H1 (cell line): ENCODE measurements around the gene TBX4.
"Not testable (repeated sequence)": the region's sequence is repeated elsewhere in the genome, so short reads cannot be mapped to it uniquely, and the experiment has no call there.

ENCODE experiments used
- CBX5 ChIP-seq: fragments of 300-800, 300-1000 bp; sonication (generic); IDR thresholded peaks from 2 replicates; pipeline ENCODE4 v1.7.1; 2016; ENCODE audit warnings: antibody characterized with exemption, low read length, low read depth
- CEBPB ChIP-seq: IDR thresholded peaks from 2 replicates; pipeline ENCODE4 v1.6.1; 2012; ENCODE audit warnings: low read depth, low read length
- CREB1 ChIP-seq: IDR thresholded peaks from 2 replicates; pipeline ENCODE4 v1.6.1; 2012; ENCODE audit warnings: inconsistent platforms
- EZH2 ChIP-seq: fragments of 200-600 bp; sonication (generic); IDR thresholded peaks from 2 replicates; pipeline ENCODE4 v1.7.1; 2012; ENCODE audit warnings: low read depth, mild to moderate bottlenecking, moderate library complexity, low read length, inconsistent platforms; ENCODE audit not compliant: severe bottlenecking
- MAFK ChIP-seq: IDR thresholded peaks from 2 replicates; pipeline ENCODE4 v1.6.1; 2012; ENCODE audit warnings: low read depth, mild to moderate bottlenecking, improper control_type of control experiment, low read length
- POLR2A ChIP-seq, 2 experiments: IDR thresholded peaks; 1 replicate in 1 of 2; 2 replicates in 1 of 2; pipeline ENCODE4 v1.6.1; 2011; ENCODE audit warnings: low read depth in 2 of 2, low read length in 2 of 2, mild to moderate bottlenecking in 2 of 2; ENCODE audit errors: control extremely low read depth in 1 of 2
- RFX5 ChIP-seq: IDR thresholded peaks from 2 replicates; pipeline ENCODE4 v1.6.1; 2011; ENCODE audit warnings: low read depth, low read length, improper control_type of control experiment, borderline replicate concordance
- SIRT6 ChIP-seq: IDR thresholded peaks from one replicate; pipeline ENCODE4 v1.7.1; 2012; ENCODE audit warnings: low read length, inconsistent platforms
- SUZ12 ChIP-seq: fragments of 200-600 bp; sonication (generic); IDR thresholded peaks from 2 replicates; pipeline ENCODE4 v1.6.1; 2012; ENCODE audit warnings: mild to moderate bottlenecking, inconsistent platforms, low read length, moderate library complexity, mixed read lengths
- ZNF274 ChIP-seq: IDR thresholded peaks from 2 replicates; pipeline ENCODE4 v1.7.0; 2012; ENCODE audit warnings: low read length, borderline replicate concordance; ENCODE audit errors: extremely low read depth
- TF ChIP-seq, protein P1 (sequence below): IDR thresholded peaks from 2 replicates; pipeline ENCODE4 v1.6.1; 2011; ENCODE audit warnings: low read depth, mild to moderate bottlenecking, low read length; ENCODE audit not compliant: insufficient read depth
- TF ChIP-seq, protein P2 (sequence below), 3 experiments: IDR thresholded peaks; 1 replicate in 2 of 3; 2 replicates in 1 of 3; pipeline versions ENCODE4 v1.5.1 to v1.6.1; 2011; ENCODE audit warnings: low read length in 3 of 3, mild to moderate bottlenecking in 3 of 3, inconsistent platforms in 2 of 3, low read depth in 1 of 3, moderate library complexity in 1 of 3; ENCODE audit not compliant: insufficient read depth in 1 of 3; ENCODE audit errors: control extremely low read depth in 1 of 3

DNA sequence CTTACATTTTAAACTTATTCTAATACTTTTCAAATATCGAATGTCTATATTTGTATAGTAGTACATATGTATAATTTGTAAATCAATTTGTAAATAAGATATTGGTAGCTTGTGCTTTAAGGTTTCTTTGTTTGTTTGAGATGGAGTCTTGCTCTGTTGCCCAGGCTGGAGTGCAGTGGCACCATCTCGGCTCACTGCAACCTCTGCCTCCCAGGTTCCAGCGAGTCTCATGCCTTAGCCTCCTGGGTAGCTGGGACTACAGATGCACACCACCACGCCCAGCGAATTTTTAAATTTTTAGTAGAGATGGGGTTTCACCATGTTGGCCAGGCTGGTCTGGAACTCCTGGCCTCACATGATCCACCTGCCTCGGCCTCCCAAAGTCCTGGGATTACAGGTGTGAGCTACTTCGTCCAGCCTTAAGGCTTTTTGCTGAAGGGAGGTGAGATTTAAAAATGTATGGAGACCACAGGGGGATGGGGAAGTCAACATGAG is 41.7 kb downstream of the TBX4 start:
- TF ChIP-seq, protein P1, sequence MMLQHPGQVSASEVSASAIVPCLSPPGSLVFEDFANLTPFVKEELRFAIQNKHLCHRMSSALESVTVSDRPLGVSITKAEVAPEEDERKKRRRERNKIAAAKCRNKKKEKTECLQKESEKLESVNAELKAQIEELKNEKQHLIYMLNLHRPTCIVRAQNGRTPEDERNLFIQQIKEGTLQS: not testable (repeated sequence)
- TF ChIP-seq, protein P2, sequence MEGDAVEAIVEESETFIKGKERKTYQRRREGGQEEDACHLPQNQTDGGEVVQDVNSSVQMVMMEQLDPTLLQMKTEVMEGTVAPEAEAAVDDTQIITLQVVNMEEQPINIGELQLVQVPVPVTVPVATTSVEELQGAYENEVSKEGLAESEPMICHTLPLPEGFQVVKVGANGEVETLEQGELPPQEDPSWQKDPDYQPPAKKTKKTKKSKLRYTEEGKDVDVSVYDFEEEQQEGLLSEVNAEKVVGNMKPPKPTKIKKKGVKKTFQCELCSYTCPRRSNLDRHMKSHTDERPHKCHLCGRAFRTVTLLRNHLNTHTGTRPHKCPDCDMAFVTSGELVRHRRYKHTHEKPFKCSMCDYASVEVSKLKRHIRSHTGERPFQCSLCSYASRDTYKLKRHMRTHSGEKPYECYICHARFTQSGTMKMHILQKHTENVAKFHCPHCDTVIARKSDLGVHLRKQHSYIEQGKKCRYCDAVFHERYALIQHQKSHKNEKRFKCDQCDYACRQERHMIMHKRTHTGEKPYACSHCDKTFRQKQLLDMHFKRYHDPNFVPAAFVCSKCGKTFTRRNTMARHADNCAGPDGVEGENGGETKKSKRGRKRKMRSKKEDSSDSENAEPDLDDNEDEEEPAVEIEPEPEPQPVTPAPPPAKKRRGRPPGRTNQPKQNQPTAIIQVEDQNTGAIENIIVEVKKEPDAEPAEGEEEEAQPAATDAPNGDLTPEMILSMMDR (IDR thresholded peaks at IDR 0.05; ENCODE audit: control extremely low read depth in 1 of 3, insufficient read depth in 1 of 3, low read depth in 1 of 3, low read length in 3 of 3): not testable (repeated sequence)
- TF ChIP-seq EZH2; CEBPB; POLR2A (IDR thresholded peaks at IDR 0.05; ENCODE audit: control extremely low read depth in 1 of 2, low read depth in 2 of 2, low read length in 2 of 2); ZNF274; SUZ12; MAFK; CREB1; RFX5; SIRT6; CBX5: not testable (repeated sequence)
